Measurements from ENCODE around the gene ZNF280B.
"Not testable (repeated sequence)": the region's sequence is repeated elsewhere in the genome, so short reads cannot be mapped to it uniquely, and the experiment has no call there.

Gene ZNF280B

GRCh38 chr22:22462813-22463567, 45.6 kb downstream of the ZNF280B start:
- DNase-seq: no peak

- DNase-seq: no peak
Observed at GRCh38 chr22:22461583-22461982, 47.0 kb downstream of the ZNF280B start.

GRCh38 chr22:22461111-22461510, 47.4 kb downstream of the ZNF280B start:
- no peak for DNase-seq

- DNase-seq: no peak
Observed at GRCh38 chr22:22460635-22461034, 47.9 kb downstream of the ZNF280B start.

GRCh38 chr22:22460060-22460459, 48.5 kb downstream of the ZNF280B start:
- no peak for DNase-seq

- DNase-seq: no peak
Observed at GRCh38 chr22:22458896-22459588, 49.5 kb downstream of the ZNF280B start.

GRCh38 chr22:22458387-22458786, 50.2 kb downstream of the ZNF280B start:
- DNase-seq: no peak

- DNase-seq: no peak
Observed at GRCh38 chr22:22454997-22455396, 53.5 kb downstream of the ZNF280B start.

GRCh38 chr22:22452996-22453686, 55.4 kb downstream of the ZNF280B start:
- DNase-seq: no peak

- DNase-seq: peak; percentile 14
Observed at GRCh38 chr22:22452211-22452610, 56.3 kb downstream of the ZNF280B start.

- DNase-seq: peak; percentile 64
Observed at GRCh38 chr22:22450343-22450839, 58.2 kb downstream of the ZNF280B start.

- no peak for DNase-seq
Observed at GRCh38 chr22:22449819-22450218, 58.7 kb downstream of the ZNF280B start.

- no peak for DNase-seq
Observed at GRCh38 chr22:22446517-22446916, 62.0 kb downstream of the ZNF280B start.

GRCh38 chr22:22444007-22444589, 64.4 kb downstream of the ZNF280B start:
- not testable (repeated sequence) for DNase-seq

- DNase-seq: no peak
Observed at GRCh38 chr22:22442928-22443709, 65.4 kb downstream of the ZNF280B start.

GRCh38 chr22:22441626-22442025, 66.9 kb downstream of the ZNF280B start:
- not testable (repeated sequence) for DNase-seq

GRCh38 chr22:22440188-22440587, 68.4 kb downstream of the ZNF280B start:
- DNase-seq: no peak

All from NCI-H2029 treated with DMSO at 0.1 percent for 48 hours (cell line).